ENCODE data around the gene PSME3IP1.

The PSME3IP1 gene

GRCh38 chr16:57104706-57105105 is 81.1 kb downstream of the PSME3IP1 start:
- no peak overlapping the region for H3K9ac ChIP-seq (ENCODE audit: low read length)
- DNase-seq (ENCODE audit: low read depth) = no peak
- no peaks in the 10 kb centered on the region for H3K9me3 ChIP-seq (ENCODE audit: control insufficient read depth, low read length)
- no peaks in the 10 kb centered on the region for H3K27me3 ChIP-seq (replicated peaks; ENCODE audit: control insufficient read depth, insufficient read depth, low read length)
- H3K4me3 ChIP-seq (ENCODE audit: low read length) = no peak overlapping the region
- H3K36me3 ChIP-seq (ENCODE audit: control insufficient read depth, insufficient read depth, low read length, severe bottlenecking) = no peaks in the 10 kb centered on the region
- H3K4me1 ChIP-seq (ENCODE audit: control insufficient read depth, insufficient read depth, low read length) = no peaks in the 10 kb centered on the region

GRCh38 chr16:57102888-57103851 is 82.7 kb downstream of the PSME3IP1 start:
- Histone ChIP-seq H3K4me3 (ENCODE audit: low read length) (no peak overlapping the region), H3K36me3 (ENCODE audit: control insufficient read depth, insufficient read depth, low read length, severe bottlenecking) (no peaks in the 10 kb centered on the region), H3K9ac (ENCODE audit: low read length) (no peak overlapping the region), H3K9me3 (ENCODE audit: control insufficient read depth, low read length) (no peaks in the 10 kb centered on the region), H3K4me1 (ENCODE audit: control insufficient read depth, insufficient read depth, low read length) (no peaks in the 10 kb centered on the region), H3K27me3 (replicated peaks; ENCODE audit: control insufficient read depth, insufficient read depth, low read length) (no peaks in the 10 kb centered on the region)
- no peak for DNase-seq (ENCODE audit: low read depth)
